ENCODE measurements around the gene HLA-DPB1. TPM values are rescaled to one million over a fixed set of nuclear protein-coding genes. Genes with fewer than 3 reads are reported as not detected.

Gene HLA-DPB1
- total RNA-seq, 1 experiment from 2014 or later, result not detected

DNA sequence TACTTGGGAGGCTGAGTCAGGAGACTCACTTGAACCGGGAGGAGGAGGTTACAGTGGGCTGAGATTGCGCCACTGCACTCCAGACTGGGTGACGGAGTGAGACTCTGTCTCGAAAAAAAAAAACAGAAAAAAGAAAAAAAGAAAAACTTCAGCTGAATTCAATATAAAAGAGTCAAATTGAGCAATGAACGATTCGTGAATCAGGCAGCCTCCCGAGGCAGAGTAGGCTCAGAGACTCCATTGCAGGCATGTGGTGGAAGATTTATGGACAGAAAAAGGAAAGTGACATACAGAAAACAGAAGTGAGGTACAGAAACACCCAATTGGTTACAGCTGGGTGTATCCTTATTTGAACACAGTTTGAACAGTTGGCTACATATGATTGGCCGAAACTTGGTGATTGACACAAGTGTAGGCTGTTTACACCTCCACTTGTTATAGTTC lies 56.3 kb downstream of the HLA-DPB1 start:
- Histone ChIP-seq H3K27ac (no peak overlapping the region), H3K36me3 (ENCODE audit: low read depth) (no peaks in the 10 kb centered on the region), H3K27me3 (ENCODE audit: insufficient read depth, low read depth) (peaks cover 49% of the 10 kb centered on the region), H3K4me2 (no peak overlapping the region), H2AFZ (no peak overlapping the region), H4K20me1 (ENCODE audit: insufficient read depth) (no peaks in the 10 kb centered on the region), H3F3A (ENCODE audit: insufficient read depth, low read depth) (no peaks in the 10 kb centered on the region), H3K79me2 (ENCODE audit: low read depth) (no peaks in the 10 kb centered on the region), H3K9me3 (ENCODE audit: insufficient read depth, low read depth) (no peaks in the 10 kb centered on the region), H3K4me3 (no peak overlapping the region), H3K4me1 (replicated peaks; ENCODE audit: insufficient read depth) (no peaks in the 10 kb centered on the region), H3K9me2 (ENCODE audit: insufficient read depth) (no peaks in the 10 kb centered on the region)
- TF ChIP-seq EZH2 (IDR thresholded peaks at IDR 0.05; ENCODE audit: low read depth), result no peak
- TF ChIP-seq, protein P1, sequence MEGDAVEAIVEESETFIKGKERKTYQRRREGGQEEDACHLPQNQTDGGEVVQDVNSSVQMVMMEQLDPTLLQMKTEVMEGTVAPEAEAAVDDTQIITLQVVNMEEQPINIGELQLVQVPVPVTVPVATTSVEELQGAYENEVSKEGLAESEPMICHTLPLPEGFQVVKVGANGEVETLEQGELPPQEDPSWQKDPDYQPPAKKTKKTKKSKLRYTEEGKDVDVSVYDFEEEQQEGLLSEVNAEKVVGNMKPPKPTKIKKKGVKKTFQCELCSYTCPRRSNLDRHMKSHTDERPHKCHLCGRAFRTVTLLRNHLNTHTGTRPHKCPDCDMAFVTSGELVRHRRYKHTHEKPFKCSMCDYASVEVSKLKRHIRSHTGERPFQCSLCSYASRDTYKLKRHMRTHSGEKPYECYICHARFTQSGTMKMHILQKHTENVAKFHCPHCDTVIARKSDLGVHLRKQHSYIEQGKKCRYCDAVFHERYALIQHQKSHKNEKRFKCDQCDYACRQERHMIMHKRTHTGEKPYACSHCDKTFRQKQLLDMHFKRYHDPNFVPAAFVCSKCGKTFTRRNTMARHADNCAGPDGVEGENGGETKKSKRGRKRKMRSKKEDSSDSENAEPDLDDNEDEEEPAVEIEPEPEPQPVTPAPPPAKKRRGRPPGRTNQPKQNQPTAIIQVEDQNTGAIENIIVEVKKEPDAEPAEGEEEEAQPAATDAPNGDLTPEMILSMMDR (conservative IDR thresholded peaks at IDR 0.05), result no peak
- BruUV-seq (replicated peaks), result no TSS peak
- no peak for DNase-seq
- ChIA-PET CTCF (interaction anchor here (0.6 kb wide), 1 partner anchor 8 kb away, joined by 3 read pairs; no protein-coding TSS in a partner anchor), POLR2A (ENCODE audit: unreplicated experiment) (no interaction called here)
- intact Hi-C loops (cut with micrococcal nuclease; ENCODE audit: unreplicated experiment), result no loop called here

DNA sequence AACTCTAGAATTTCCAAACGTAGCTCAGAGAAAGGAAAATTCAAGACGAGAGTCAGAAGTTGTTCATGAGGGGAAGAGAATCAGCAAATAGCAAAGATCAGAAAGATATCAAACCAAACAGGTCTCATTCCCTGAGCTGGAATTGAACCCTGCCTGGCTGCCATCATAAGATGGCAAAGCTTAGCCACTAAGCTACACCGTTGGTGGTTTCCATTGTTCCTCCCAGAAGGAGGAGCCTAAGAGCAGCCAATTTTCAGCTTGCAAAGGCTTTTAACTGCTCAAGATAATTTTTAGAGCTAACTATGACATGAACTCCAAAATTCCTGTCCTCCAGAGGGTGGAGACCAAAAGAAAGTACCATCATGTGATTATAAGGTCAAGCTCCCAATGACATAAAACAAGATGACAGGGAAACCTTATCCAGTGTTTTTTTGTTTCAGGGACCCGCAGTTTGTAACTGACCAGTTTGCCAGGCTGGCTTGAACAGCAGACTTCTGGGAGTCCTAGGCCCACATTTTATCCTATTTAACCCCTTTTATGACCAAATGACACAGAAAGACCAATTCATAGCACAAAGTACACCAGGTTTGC lies 60.6 kb downstream of the HLA-DPB1 start:
- Histone ChIP-seq H3K36me3 (ENCODE audit: low read depth) (no peaks in the 10 kb centered on the region), H3K27ac (no peak overlapping the region), H3K27me3 (ENCODE audit: insufficient read depth, low read depth) (peaks cover 48% of the 10 kb centered on the region), H3F3A (ENCODE audit: insufficient read depth, low read depth) (no peaks in the 10 kb centered on the region), H3K4me3 (no peak overlapping the region), H3K9me3 (ENCODE audit: insufficient read depth, low read depth) (no peaks in the 10 kb centered on the region), H4K20me1 (ENCODE audit: insufficient read depth) (no peaks in the 10 kb centered on the region), H3K79me2 (ENCODE audit: low read depth) (no peaks in the 10 kb centered on the region), H3K9me2 (ENCODE audit: insufficient read depth) (no peaks in the 10 kb centered on the region), H3K4me1 (replicated peaks; ENCODE audit: insufficient read depth) (no peaks in the 10 kb centered on the region), H3K4me2 (no peak overlapping the region), H2AFZ (no peak overlapping the region)
- CTCF ChIA-PET, result no interaction called here
- TF ChIP-seq, protein P1 (conservative IDR thresholded peaks at IDR 0.05), result no peak
- TF ChIP-seq EZH2 (IDR thresholded peaks at IDR 0.05; ENCODE audit: low read depth), result no peak
- intact Hi-C loops (cut with micrococcal nuclease; ENCODE audit: unreplicated experiment), result no loop called here
- BruUV-seq (replicated peaks), result no TSS peak
- no peak for DNase-seq
- POLR2A ChIA-PET (ENCODE audit: unreplicated experiment), result no interaction called here

Other genes starting within 250 kb of the HLA-DPB1 start
- 70.6 and 91.2 TPM in 2 replicates for gene TAP2, start 237.3 kb upstream of the HLA-DPB1 start, total RNA-seq (2021)
- 70.8 and 101 TPM in 2 replicates for gene PSMB8, start 231.9 kb upstream of the HLA-DPB1 start, total RNA-seq (2021)
- gene TAP1, start 222.3 kb upstream of the HLA-DPB1 start, total RNA-seq (2021), result 23.1 and 23.4 TPM in 2 replicates
- 37.6 and 48.4 TPM in 2 replicates for gene PSMB9, start 221.8 kb upstream of the HLA-DPB1 start, total RNA-seq (2021)
- gene HLA-DMB, start 135.0 kb upstream of the HLA-DPB1 start, total RNA-seq (2021), result 0.73 and 1.1 TPM in 2 replicates
- 18.3 and 22.1 TPM in 2 replicates for gene HLA-DMA, start 122.9 kb upstream of the HLA-DPB1 start, total RNA-seq (2021)
- gene BRD2, start 107.4 kb upstream of the HLA-DPB1 start, total RNA-seq (2021), result 130 and 157 TPM in 2 replicates
- not detected in 2 replicates for gene HLA-DOA, start 66.4 kb upstream of the HLA-DPB1 start, total RNA-seq (2021)
- not detected in 2 replicates for gene HLA-DPA1, start 2.3 kb upstream of the HLA-DPB1 start, total RNA-seq (2021)
- 2.2 and 3.4 TPM in 2 replicates for gene COL11A2, start 116.5 kb downstream of the HLA-DPB1 start, total RNA-seq (2021)
- 49.8 and 51.5 TPM in 2 replicates for gene RXRB, start 124.7 kb downstream of the HLA-DPB1 start, total RNA-seq (2021)
- 96.4 and 110 TPM in 2 replicates for gene SLC39A7, start 124.9 kb downstream of the HLA-DPB1 start, total RNA-seq (2021)
- gene HSD17B8, start 128.7 kb downstream of the HLA-DPB1 start, total RNA-seq (2021), result 16.4 and 25.4 TPM in 2 replicates
- 18.9 and 19.2 TPM in 2 replicates for gene RING1, start 132.5 kb downstream of the HLA-DPB1 start, total RNA-seq (2021)
- 46.2 and 48.3 TPM in 2 replicates for gene VPS52, start 195.9 kb downstream of the HLA-DPB1 start, total RNA-seq (2021)
- gene RPS18, start 196.1 kb downstream of the HLA-DPB1 start, total RNA-seq (2021), result 2,057 and 2,442 TPM in 2 replicates
- gene B3GALT4, start 201.1 kb downstream of the HLA-DPB1 start, total RNA-seq (2021), result 10.3 and 12.8 TPM in 2 replicates
- 52.4 and 59.6 TPM in 2 replicates for gene WDR46, start 213.2 kb downstream of the HLA-DPB1 start, total RNA-seq (2021)
- 51.5 and 57.2 TPM in 2 replicates for gene PFDN6, start 213.6 kb downstream of the HLA-DPB1 start, total RNA-seq (2021)
- gene RGL2, start 223.0 kb downstream of the HLA-DPB1 start, total RNA-seq (2021), result 99.3 and 102 TPM in 2 replicates
- 156 and 194 TPM in 2 replicates for gene TAPBP, start 238.1 kb downstream of the HLA-DPB1 start, total RNA-seq (2021)
- 16.5 and 20.8 TPM in 2 replicates for gene ZBTB22, start 241.8 kb downstream of the HLA-DPB1 start, total RNA-seq (2021)
- gene DAXX, start 247.0 kb downstream of the HLA-DPB1 start, total RNA-seq (2021), result 60.1 and 61.6 TPM in 2 replicates

Data from PC-9 (cell line).